WTC11 (cell line): ENCODE data around the gene IFITM5.
"Not testable (repeated sequence)": the region's sequence is repeated elsewhere in the genome, so short reads cannot be mapped to it uniquely, and the experiment has no call there.

ENCODE experiments used
- CBFB ChIP-seq: sonication (generic); formaldehyde crosslinking; IDR thresholded peaks from 2 replicates; pipeline ENCODE4 v1.8.1; 2022; ENCODE audit warnings: mild to moderate bottlenecking, low read depth, missing genetic modification reagents
- NR3C1 ChIP-seq: sonication (generic); formaldehyde crosslinking; conservative IDR thresholded peaks from 2 replicates; pipeline ENCODE4 v1.8.1; 2023; ENCODE audit warnings: low read depth, mild to moderate bottlenecking, missing genetic modification reagents
- ZBTB21 ChIP-seq: sonication (generic); formaldehyde crosslinking; IDR thresholded peaks from 2 replicates; pipeline ENCODE4 v1.8.1; 2023; ENCODE audit warnings: mild to moderate bottlenecking, missing genetic modification reagents, borderline replicate concordance
- ZNF121 ChIP-seq: sonication (generic); formaldehyde crosslinking; IDR thresholded peaks from 2 replicates; pipeline ENCODE4 v1.8.0; 2023; ENCODE audit warnings: missing genetic modification reagents
- ZNF219 ChIP-seq: sonication (generic); formaldehyde crosslinking; IDR thresholded peaks from 2 replicates; pipeline ENCODE4 v1.8.0; 2023; ENCODE audit warnings: missing genetic modification reagents, mild to moderate bottlenecking, borderline replicate concordance
- ZNF317 ChIP-seq: sonication (generic); formaldehyde crosslinking; IDR thresholded peaks from 2 replicates; pipeline ENCODE4 v1.8.1; 2023; ENCODE audit warnings: low read depth, mild to moderate bottlenecking, moderate library complexity, missing genetic modification reagents, borderline replicate concordance
- TF ChIP-seq, protein P1 (sequence below): fragments of 200-600 bp; IDR thresholded peaks from 2 replicates; pipeline ENCODE4 v1.8.0; 2022; ENCODE audit warnings: antibody characterized with exemption
- TF ChIP-seq, protein P2 (sequence below): sonication (generic); formaldehyde crosslinking; IDR thresholded peaks from 2 replicates; pipeline ENCODE4 v1.8.1; 2023; ENCODE audit warnings: mild to moderate bottlenecking, missing genetic modification reagents, moderate library complexity

DNA sequence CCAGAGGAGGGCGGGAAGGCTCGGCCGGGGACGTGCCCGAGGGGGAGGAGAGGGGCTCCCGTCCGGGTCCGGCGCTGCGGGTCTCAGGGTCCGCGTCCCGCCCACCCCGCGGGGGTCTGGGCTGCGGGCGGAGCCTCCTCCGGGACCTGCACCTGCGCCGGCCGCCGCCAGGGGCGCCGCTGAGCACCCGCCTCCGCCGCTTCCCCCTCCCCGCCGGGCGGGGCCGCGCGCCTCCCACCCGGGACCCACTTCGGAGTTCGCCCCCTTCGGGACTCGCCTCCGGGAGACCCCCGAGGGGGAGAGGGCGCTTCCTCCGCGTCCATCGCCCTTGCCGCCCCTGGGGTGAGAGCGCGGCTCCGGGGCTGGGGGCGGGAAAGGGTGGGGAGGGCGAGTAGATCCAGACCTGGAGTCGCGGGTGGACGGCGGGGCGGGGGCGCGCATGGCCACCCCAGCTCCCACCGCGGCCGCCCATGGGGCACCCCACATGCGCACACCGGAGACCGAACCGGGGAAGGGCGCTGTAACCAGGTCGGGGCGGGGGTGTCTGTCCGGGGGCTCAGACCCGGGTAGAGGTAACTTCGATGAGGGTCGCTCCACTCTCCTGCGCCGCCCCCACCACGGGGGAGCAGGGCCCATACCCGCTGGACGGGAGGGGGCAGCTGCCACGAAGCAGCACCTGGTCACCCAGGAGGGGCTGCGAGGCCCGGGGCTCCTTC, 19.2 kb upstream of the IFITM5 start:
- TF ChIP-seq NR3C1 (CRISPR knock-in tag); ZNF121 (CRISPR knock-in tag); ZNF317 (CRISPR knock-in tag); CBFB (CRISPR knock-in tag); ZNF219; ZBTB21 (CRISPR knock-in tag): not testable (repeated sequence)
- TF ChIP-seq, protein P1, sequence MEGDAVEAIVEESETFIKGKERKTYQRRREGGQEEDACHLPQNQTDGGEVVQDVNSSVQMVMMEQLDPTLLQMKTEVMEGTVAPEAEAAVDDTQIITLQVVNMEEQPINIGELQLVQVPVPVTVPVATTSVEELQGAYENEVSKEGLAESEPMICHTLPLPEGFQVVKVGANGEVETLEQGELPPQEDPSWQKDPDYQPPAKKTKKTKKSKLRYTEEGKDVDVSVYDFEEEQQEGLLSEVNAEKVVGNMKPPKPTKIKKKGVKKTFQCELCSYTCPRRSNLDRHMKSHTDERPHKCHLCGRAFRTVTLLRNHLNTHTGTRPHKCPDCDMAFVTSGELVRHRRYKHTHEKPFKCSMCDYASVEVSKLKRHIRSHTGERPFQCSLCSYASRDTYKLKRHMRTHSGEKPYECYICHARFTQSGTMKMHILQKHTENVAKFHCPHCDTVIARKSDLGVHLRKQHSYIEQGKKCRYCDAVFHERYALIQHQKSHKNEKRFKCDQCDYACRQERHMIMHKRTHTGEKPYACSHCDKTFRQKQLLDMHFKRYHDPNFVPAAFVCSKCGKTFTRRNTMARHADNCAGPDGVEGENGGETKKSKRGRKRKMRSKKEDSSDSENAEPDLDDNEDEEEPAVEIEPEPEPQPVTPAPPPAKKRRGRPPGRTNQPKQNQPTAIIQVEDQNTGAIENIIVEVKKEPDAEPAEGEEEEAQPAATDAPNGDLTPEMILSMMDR, result not testable (repeated sequence)
- TF ChIP-seq, protein P2, sequence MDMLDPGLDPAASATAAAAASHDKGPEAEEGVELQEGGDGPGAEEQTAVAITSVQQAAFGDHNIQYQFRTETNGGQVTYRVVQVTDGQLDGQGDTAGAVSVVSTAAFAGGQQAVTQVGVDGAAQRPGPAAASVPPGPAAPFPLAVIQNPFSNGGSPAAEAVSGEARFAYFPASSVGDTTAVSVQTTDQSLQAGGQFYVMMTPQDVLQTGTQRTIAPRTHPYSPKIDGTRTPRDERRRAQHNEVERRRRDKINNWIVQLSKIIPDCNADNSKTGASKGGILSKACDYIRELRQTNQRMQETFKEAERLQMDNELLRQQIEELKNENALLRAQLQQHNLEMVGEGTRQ (CRISPR knock-in tag), result not testable (repeated sequence)
